Activated CD4-positive, alpha-beta memory T cell treated with anti-CD3 and anti-CD28 coated beads, Interleukin-2, amount 10 ng/mL, durations not matched to agents 7 days and 5 days (primary cell): ENCODE measurements around the gene MATN1. TPM values are rescaled to one million over a fixed set of nuclear protein-coding genes. Genes with fewer than 3 reads are reported as not detected.
A peak's percentile ranks its signal among the peaks of the same experiment; 100 is the strongest.

Source experiments
- CTCF ChIA-PET: fragments of 350-600 bp; sonication (Branson Sonifier 250); formaldehyde crosslinking; loops from one replicate; lab custom pipeline; 2021; ENCODE audit warnings: antibody characterized with exemption, inconsistent platforms; lab: Charles Lee
- POLR2A ChIA-PET: fragments of 350-600 bp; sonication (Branson Sonifier 250); formaldehyde crosslinking; loops from one replicate; lab custom pipeline; 2021; ENCODE audit warnings: antibody characterized with exemption; lab: Charles Lee
- DNase-seq: peaks from one replicate; pipeline ENCODE4 v3.0.0-alpha.2; 2020
- H3K27ac Mint-ChIP-seq: one replicate; pipeline ENCODE4 v1.8.0; 2021; ENCODE audit warnings: mild to moderate bottlenecking, mixed read lengths
- H3K27me3 Mint-ChIP-seq: one replicate; pipeline ENCODE4 v1.8.0; 2021; ENCODE audit warnings: mixed read lengths
- H3K36me3 Mint-ChIP-seq: one replicate; pipeline ENCODE4 v1.8.0; 2021; ENCODE audit warnings: low read depth, mixed read lengths
- H3K4me1 Mint-ChIP-seq: one replicate; pipeline ENCODE4 v1.8.0; 2021; ENCODE audit warnings: mixed read lengths
- H3K4me3 Mint-ChIP-seq: one replicate; pipeline ENCODE4 v1.8.0; 2021; ENCODE audit warnings: mild to moderate bottlenecking, mixed read lengths
- H3K9me3 Mint-ChIP-seq: one replicate; pipeline ENCODE4 v1.8.0; 2021; ENCODE audit warnings: mixed read lengths
- total RNA-seq, 2 experiments: library from RNA; stranded (reverse); gene quantifications; one replicate each; pipeline ENCODE4 v1.2.3, GENCODE V29; 2021

The MATN1 gene
- total RNA-seq, 2 experiments from 2014 or later = not detected

- no peaks in the 10 kb centered on the region for H3K27me3 Mint-ChIP-seq
- no peak for DNase-seq
- peaks cover 88% of the 10 kb centered on the region for H3K4me1 Mint-ChIP-seq
- H3K36me3 Mint-ChIP-seq = peaks cover 51% of the 10 kb centered on the region
- peak overlapping the region; percentile 93 for H3K27ac Mint-ChIP-seq
- CTCF ChIA-PET = interaction anchor here (0.7 to 8.8 kb wide), 7 partner anchors 11 to 36 kb away, joined by 3 to 117 read pairs (median 5); no protein-coding TSS in a partner anchor
- POLR2A ChIA-PET = interaction anchor here (1.0 to 12.3 kb wide), 9 partner anchors 10 to 308 kb away, joined by 3 to 341 read pairs (median 4); no protein-coding TSS in a partner anchor
- H3K4me3 Mint-ChIP-seq = peak overlapping the region; percentile 95
- no peaks in the 10 kb centered on the region for H3K9me3 Mint-ChIP-seq
These were observed 32.8 kb upstream of the MATN1 start for GRCh38 chr1:30756206-30756544.

GRCh38 chr1:30755746-30756145, 32.4 kb upstream of the MATN1 start:
- H3K9me3 Mint-ChIP-seq = no peaks in the 10 kb centered on the region
- H3K4me3 Mint-ChIP-seq = peak overlapping the region; percentile 95
- peak overlapping the region; percentile 93 for H3K27ac Mint-ChIP-seq
- peaks cover 88% of the 10 kb centered on the region for H3K4me1 Mint-ChIP-seq
- no peaks in the 10 kb centered on the region for H3K27me3 Mint-ChIP-seq
- ChIA-PET CTCF (interaction anchor here (1.0 to 8.8 kb wide), 4 partner anchors 11 to 36 kb away, joined by 4 to 117 read pairs (median 54); no protein-coding TSS in a partner anchor), POLR2A (interaction anchor here (1.1 to 12.3 kb wide), 5 partner anchors 10 to 308 kb away, joined by 3 to 341 read pairs (median 8); no protein-coding TSS in a partner anchor)
- no peak for DNase-seq
- peaks cover 51% of the 10 kb centered on the region for H3K36me3 Mint-ChIP-seq

GRCh38 chr1:30755334-30755733, 31.9 kb upstream of the MATN1 start:
- no peaks in the 10 kb centered on the region for H3K9me3 Mint-ChIP-seq
- H3K4me1 Mint-ChIP-seq = peaks cover 88% of the 10 kb centered on the region
- ChIA-PET CTCF (interaction anchor here (3.5 to 8.8 kb wide), 4 partner anchors 10 to 37 kb away, joined by 22 to 117 read pairs (median 54); no protein-coding TSS in a partner anchor), POLR2A (interaction anchor here (1.0 to 12.3 kb wide), 5 partner anchors 10 to 541 kb away, joined by 3 to 341 read pairs (median 8); partner anchors contain the start of genes SNRNP40 and ZCCHC17)
- no peaks in the 10 kb centered on the region for H3K27me3 Mint-ChIP-seq
- H3K27ac Mint-ChIP-seq = peak overlapping the region; percentile 93
- peak overlapping the region; percentile 95 for H3K4me3 Mint-ChIP-seq
- H3K36me3 Mint-ChIP-seq = peaks cover 51% of the 10 kb centered on the region
- no peak for DNase-seq

- no peak for DNase-seq
- H3K27ac Mint-ChIP-seq = peak overlapping the region; percentile 93
- no peaks in the 10 kb centered on the region for H3K9me3 Mint-ChIP-seq
- ChIA-PET POLR2A (interaction anchor here (1.0 to 12.3 kb wide), 5 partner anchors 9 to 542 kb away, joined by 3 to 341 read pairs (median 8); partner anchors contain the start of genes SNRNP40 and ZCCHC17), CTCF (interaction anchor here (1.3 to 8.8 kb wide), 4 partner anchors 10 to 46 kb away, joined by 3 to 117 read pairs (median 32); no protein-coding TSS in a partner anchor)
- H3K4me1 Mint-ChIP-seq = peaks cover 88% of the 10 kb centered on the region
- peak overlapping the region; percentile 95 for H3K4me3 Mint-ChIP-seq
- H3K36me3 Mint-ChIP-seq = peaks cover 57% of the 10 kb centered on the region
- no peaks in the 10 kb centered on the region for H3K27me3 Mint-ChIP-seq
These were observed 31.3 kb upstream of the MATN1 start for GRCh38 chr1:30754684-30755171.

GRCh38 chr1:30753660-30754123, 30.3 kb upstream of the MATN1 start:
- CTCF ChIA-PET = interaction anchor here (1.3 to 8.8 kb wide), 5 partner anchors 9 to 47 kb away, joined by 3 to 117 read pairs (median 22); no protein-coding TSS in a partner anchor
- DNase-seq = no peak
- H3K36me3 Mint-ChIP-seq = peaks cover 67% of the 10 kb centered on the region

GRCh38 chr1:30753118-30753517, 29.7 kb upstream of the MATN1 start:
- Mint-ChIP-seq H3K4me1 (peaks cover 88% of the 10 kb centered on the region), H3K9me3 (no peaks in the 10 kb centered on the region), H3K36me3 (peaks cover 73% of the 10 kb centered on the region), H3K27me3 (no peaks in the 10 kb centered on the region), H3K4me3 (peak overlapping the region; percentile 95), H3K27ac (peak overlapping the region; percentile 93)
- DNase-seq = no peak
- ChIA-PET CTCF (interaction anchor here (2.0 to 8.8 kb wide), 4 partner anchors 8 to 34 kb away, joined by 5 to 117 read pairs (median 32); no protein-coding TSS in a partner anchor), POLR2A (interaction anchor here (3.7 to 12.3 kb wide), 3 partner anchors 7 to 34 kb away, joined by 8 to 341 read pairs (median 32); no protein-coding TSS in a partner anchor)

More at GRCh38 chr1:30753660-30754123, 30.3 kb upstream of the MATN1 start:
- Mint-ChIP-seq H3K4me3 (peak overlapping the region; percentile 95), H3K4me1 (peaks cover 88% of the 10 kb centered on the region), H3K27me3 (no peaks in the 10 kb centered on the region), H3K9me3 (no peaks in the 10 kb centered on the region), H3K27ac (peak overlapping the region; percentile 93)
- POLR2A ChIA-PET = interaction anchor here (0.7 to 12.3 kb wide), 5 partner anchors 8 to 34 kb away, joined by 3 to 341 read pairs (median 8); no protein-coding TSS in a partner anchor

GRCh38 chr1:30752651-30752908, 29.2 kb upstream of the MATN1 start:
- Mint-ChIP-seq H3K4me3 (no peak overlapping the region), H3K27me3 (no peaks in the 10 kb centered on the region), H3K36me3 (peaks cover 78% of the 10 kb centered on the region), H3K27ac (peak overlapping the region; percentile 91), H3K9me3 (no peaks in the 10 kb centered on the region), H3K4me1 (peaks cover 89% of the 10 kb centered on the region)
- DNase-seq = no peak
- CTCF ChIA-PET = interaction anchor here (1.4 to 3.5 kb wide), 4 partner anchors 9 to 34 kb away, joined by 4 to 22 read pairs (median 6); no protein-coding TSS in a partner anchor
- POLR2A ChIA-PET = interaction anchor here (1.1 to 12.3 kb wide), 3 partner anchors 7 to 16 kb away, joined by 4 to 341 read pairs (median 32); no protein-coding TSS in a partner anchor

- Mint-ChIP-seq H3K4me3 (no peak overlapping the region), H3K36me3 (peaks cover 78% of the 10 kb centered on the region), H3K4me1 (peaks cover 91% of the 10 kb centered on the region), H3K9me3 (no peaks in the 10 kb centered on the region), H3K27me3 (no peaks in the 10 kb centered on the region), H3K27ac (peak overlapping the region; percentile 91)
- CTCF ChIA-PET = interaction anchor here (1.4 to 3.5 kb wide), 4 partner anchors 8 to 33 kb away, joined by 4 to 22 read pairs (median 6); no protein-coding TSS in a partner anchor
- POLR2A ChIA-PET = interaction anchor here (1.1 to 12.3 kb wide), 3 partner anchors 6 to 15 kb away, joined by 4 to 341 read pairs (median 32); no protein-coding TSS in a partner anchor
- no peak for DNase-seq
These were observed 28.7 kb upstream of the MATN1 start for GRCh38 chr1:30751830-30752650.

GRCh38 chr1:30750731-30751291, 27.4 kb upstream of the MATN1 start:
- Mint-ChIP-seq H3K4me1 (peaks cover 98% of the 10 kb centered on the region), H3K27ac (peak overlapping the region; percentile 91)

GRCh38 chr1:30749691-30750583, 26.6 kb upstream of the MATN1 start:
- CTCF ChIA-PET = interaction anchor here (0.8 to 3.4 kb wide), 7 partner anchors 9 to 33 kb away, joined by 3 to 22 read pairs (median 7); partner anchors contain the start of genes LAPTM5 and MATN1
- Mint-ChIP-seq H3K36me3 (peaks cover 71% of the 10 kb centered on the region), H3K9me3 (no peaks in the 10 kb centered on the region), H3K4me1 (peaks cover 99% of the 10 kb centered on the region), H3K27ac (peak overlapping the region; percentile 91), H3K4me3 (peak overlapping the region; percentile 75), H3K27me3 (no peaks in the 10 kb centered on the region)
- POLR2A ChIA-PET = interaction anchor here (0.7 to 11.3 kb wide), 6 partner anchors 8 to 31 kb away, joined by 3 to 341 read pairs (median 12); partner anchors contain the start of gene LAPTM5
- peak; percentile 81 for DNase-seq

More at GRCh38 chr1:30750731-30751291, 27.4 kb upstream of the MATN1 start:
- ChIA-PET POLR2A (interaction anchor here (2.6 to 11.3 kb wide), 4 partner anchors 7 to 31 kb away, joined by 8 to 341 read pairs (median 24); partner anchors contain the start of gene LAPTM5), CTCF (interaction anchor here (0.8 to 3.4 kb wide), 5 partner anchors 10 to 32 kb away, joined by 3 to 22 read pairs (median 7); no protein-coding TSS in a partner anchor)
- H3K36me3 Mint-ChIP-seq = peaks cover 78% of the 10 kb centered on the region
- H3K4me3 Mint-ChIP-seq = peak overlapping the region; percentile 75
- H3K27me3 Mint-ChIP-seq = no peaks in the 10 kb centered on the region
- no peaks in the 10 kb centered on the region for H3K9me3 Mint-ChIP-seq
- DNase-seq = no peak
